Naive B cell (primary cell): ENCODE data around the gene FHAD1. TPM values are rescaled to one million over a fixed set of nuclear protein-coding genes. Genes with fewer than 3 reads are reported as not detected.

ENCODE experiments used
- ATAC-seq, 2 donors: fragments of 150-1000 bp; cut with Tn5 transposase; 2 replicates each; pipeline ENCODE4 v1.10.0; 2021; ENCODE audit warnings: low read depth in 2 of 2, mild to moderate bottlenecking in 2 of 2, moderate library complexity in 2 of 2
- DNase-seq: peaks from one replicate; pipeline ENCODE4 v3.0.0; 2022
- H3K27ac Mint-ChIP-seq, 6 donors: one replicate each; pipeline ENCODE4 v1.8.0; 2020 to 2022; ENCODE audit warnings: mild to moderate bottlenecking in 6 of 6, mixed read lengths in 6 of 6, moderate library complexity in 5 of 6, inconsistent platforms in 2 of 6
- H3K27me3 Mint-ChIP-seq, 3 donors: one replicate each; pipeline ENCODE4 v1.8.0; 2021 to 2022; ENCODE audit warnings: mixed read lengths in 3 of 3, mild to moderate bottlenecking in 1 of 3
- H3K36me3 Mint-ChIP-seq, 2 donors: one replicate each; pipeline ENCODE4 v1.8.0; 2020 to 2022; ENCODE audit warnings: mixed read lengths in 2 of 2, inconsistent platforms in 1 of 2, mild to moderate bottlenecking in 1 of 2
- H3K4me1 Mint-ChIP-seq, 3 donors: one replicate each; pipeline ENCODE4 v1.8.0; 2020 to 2022; ENCODE audit warnings: mixed read lengths in 3 of 3, inconsistent platforms in 1 of 3, mild to moderate bottlenecking in 1 of 3, moderate library complexity in 1 of 3
- H3K4me3 Mint-ChIP-seq, 8 donors: one replicate each; pipeline ENCODE4 v1.8.0; 2020 to 2022; ENCODE audit warnings: mild to moderate bottlenecking in 8 of 8, mixed read lengths in 8 of 8, moderate library complexity in 8 of 8, inconsistent platforms in 2 of 8
- H3K9me3 Mint-ChIP-seq, 7 donors: one replicate each; pipeline ENCODE4 v1.8.0; 2020 to 2022; ENCODE audit warnings: mixed read lengths in 7 of 7, mild to moderate bottlenecking in 5 of 7, inconsistent platforms in 2 of 7, moderate library complexity in 1 of 7
- polyA plus RNA-seq, 6 donors: library from polyadenylated mRNA; unstranded; fragments of 300-500 nt; fragmentation: Illumina TruSeq; gene quantifications; one replicate each; pipeline ENCODE4 v1.2.3, GENCODE V29; 2021; ENCODE audit warnings: low read depth in 6 of 6

FHAD1 gene
- polyA plus RNA-seq: not detected

GRCh38 chr1:15246960-15247614 lies at the start of gene FHAD1:
FHAD1 (plus strand) TSS chr1:15247223; CDS start chr1:15251785, 4,562 bp downstream.
- Mint-ChIP-seq H3K9me3 (peaks cover 6 to 23% (median 10%) of the 10 kb centered on the region in 7 donors), H3K4me3 (peak within 1 kb of the TSS in 7 of 8 donors; percentile 16 to 88 (median 74)), H3K27ac (peak within 1 kb of the TSS in 2 of 6 donors; percentile 53 to 67), H3K4me1 (peaks cover 8 to 14% (median 8%) of the 10 kb centered on the region in 3 donors), H3K27me3 (peaks cover 55 to 75% (median 72%) of the 10 kb centered on the region in 3 donors), H3K36me3 (peaks cover 8 to 24% of the 10 kb centered on the region in 2 donors)
- peak; percentile 44 to 58 for ATAC-seq
- DNase-seq: no peak

DNA sequence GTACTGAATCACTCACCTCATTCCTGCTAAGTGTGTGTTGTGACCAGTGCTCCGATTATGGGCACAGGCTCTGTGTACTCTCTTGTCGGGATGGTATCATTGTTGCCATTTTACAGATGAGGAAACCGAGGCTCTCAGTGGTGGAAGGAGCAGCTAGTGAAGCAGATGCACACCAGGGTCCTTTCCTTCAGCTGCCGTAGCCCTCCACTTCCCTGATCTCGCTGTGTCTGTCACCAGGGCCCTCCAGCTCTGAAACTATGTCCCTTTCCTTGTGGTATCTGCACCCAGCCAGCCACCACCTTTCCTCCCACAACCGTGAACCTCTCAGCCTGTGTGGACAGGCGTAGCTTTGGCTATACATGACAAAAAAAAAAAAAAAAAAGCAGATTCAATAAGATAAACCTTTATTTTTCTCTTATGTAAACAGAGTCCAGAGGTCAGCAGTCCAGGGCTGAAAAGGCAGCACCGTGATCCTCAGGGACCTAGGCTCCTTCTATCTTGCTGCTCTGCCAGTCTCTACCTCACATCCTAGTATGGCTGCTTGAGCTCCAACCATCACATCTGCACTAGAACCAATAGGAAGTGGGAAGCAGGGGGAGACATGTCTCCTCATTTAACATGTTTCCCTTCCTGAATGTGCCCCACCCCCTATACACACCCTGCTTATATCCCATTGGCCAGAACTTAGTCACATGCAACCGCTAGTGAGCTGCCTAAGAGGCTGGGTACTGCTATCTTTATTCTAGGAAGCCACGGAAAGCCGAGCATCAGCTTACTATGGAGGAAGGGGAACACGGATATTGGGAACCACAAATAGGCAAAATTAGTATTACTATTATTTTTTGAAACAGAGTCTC lies 49.2 kb upstream of the FHAD1 start:
- Mint-ChIP-seq H3K9me3 (no peaks in the 10 kb centered on the region), H3K36me3 (no peaks in the 10 kb centered on the region), H3K4me1 (no peaks in the 10 kb centered on the region), H3K27me3 (peaks cover 4 to 15% (median 8%) of the 10 kb centered on the region in 3 donors), H3K27ac (peak overlapping the region in 1 of 6 donors; percentile 16), H3K4me3 (no peak overlapping the region)
- ATAC-seq: no peak
- no peak for DNase-seq

- no peak for DNase-seq
- no peak overlapping the region for H3K27ac Mint-ChIP-seq
- H3K4me3 Mint-ChIP-seq: no peak overlapping the region
- H3K27me3 Mint-ChIP-seq: peaks cover 4 to 12% (median 8%) of the 10 kb centered on the region in 3 donors
- no peaks in the 10 kb centered on the region for H3K9me3 Mint-ChIP-seq
- no peaks in the 10 kb centered on the region for H3K4me1 Mint-ChIP-seq
- ATAC-seq: no peak
- no peaks in the 10 kb centered on the region for H3K36me3 Mint-ChIP-seq
Measured at GRCh38 chr1:15198684-15199083, 48.3 kb upstream of the FHAD1 start.

DNA sequence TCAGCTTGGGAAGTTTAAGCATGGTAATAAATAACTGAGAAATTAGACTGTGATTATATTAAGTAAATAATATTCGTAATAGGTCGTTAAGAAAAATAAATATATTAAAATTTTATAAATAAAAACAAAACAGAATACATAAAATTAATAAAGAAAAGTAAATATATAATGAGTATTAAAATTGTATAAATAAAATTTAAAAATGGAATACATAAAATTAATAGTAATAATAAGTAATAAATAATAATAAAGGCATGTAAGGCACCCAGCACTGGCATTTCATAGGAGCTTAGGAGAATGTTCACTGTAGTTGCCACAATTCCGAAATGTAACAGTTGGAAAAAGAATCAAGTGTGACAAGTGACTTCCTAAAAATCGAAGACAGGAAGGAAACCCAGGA lies 45.8 kb upstream of the FHAD1 start:
- Mint-ChIP-seq H3K27me3 (peaks cover 0 to 18% (median 6%) of the 10 kb centered on the region in 3 donors), H3K9me3 (no peaks in the 10 kb centered on the region), H3K36me3 (no peaks in the 10 kb centered on the region), H3K4me3 (no peak overlapping the region), H3K4me1 (no peaks in the 10 kb centered on the region), H3K27ac (no peak overlapping the region)
- no peak for ATAC-seq
- DNase-seq: no peak

- Mint-ChIP-seq H3K36me3 (no peaks in the 10 kb centered on the region), H3K9me3 (no peaks in the 10 kb centered on the region), H3K4me3 (no peak overlapping the region), H3K27me3 (peaks cover 0 to 18% (median 3%) of the 10 kb centered on the region in 3 donors), H3K4me1 (no peaks in the 10 kb centered on the region), H3K27ac (no peak overlapping the region)
- DNase-seq (no peak), ATAC-seq (no peak)
Measured at GRCh38 chr1:15201849-15202551, 45.0 kb upstream of the FHAD1 start.

GRCh38 chr1:15204931-15205330 lies 42.1 kb upstream of the FHAD1 start:
- Mint-ChIP-seq H3K36me3 (no peaks in the 10 kb centered on the region), H3K4me3 (no peak overlapping the region), H3K27ac (no peak overlapping the region), H3K9me3 (no peaks in the 10 kb centered on the region), H3K4me1 (no peaks in the 10 kb centered on the region), H3K27me3 (peaks cover 3 to 26% (median 25%) of the 10 kb centered on the region in 3 donors)
- ATAC-seq: no peak
- no peak for DNase-seq

DNA sequence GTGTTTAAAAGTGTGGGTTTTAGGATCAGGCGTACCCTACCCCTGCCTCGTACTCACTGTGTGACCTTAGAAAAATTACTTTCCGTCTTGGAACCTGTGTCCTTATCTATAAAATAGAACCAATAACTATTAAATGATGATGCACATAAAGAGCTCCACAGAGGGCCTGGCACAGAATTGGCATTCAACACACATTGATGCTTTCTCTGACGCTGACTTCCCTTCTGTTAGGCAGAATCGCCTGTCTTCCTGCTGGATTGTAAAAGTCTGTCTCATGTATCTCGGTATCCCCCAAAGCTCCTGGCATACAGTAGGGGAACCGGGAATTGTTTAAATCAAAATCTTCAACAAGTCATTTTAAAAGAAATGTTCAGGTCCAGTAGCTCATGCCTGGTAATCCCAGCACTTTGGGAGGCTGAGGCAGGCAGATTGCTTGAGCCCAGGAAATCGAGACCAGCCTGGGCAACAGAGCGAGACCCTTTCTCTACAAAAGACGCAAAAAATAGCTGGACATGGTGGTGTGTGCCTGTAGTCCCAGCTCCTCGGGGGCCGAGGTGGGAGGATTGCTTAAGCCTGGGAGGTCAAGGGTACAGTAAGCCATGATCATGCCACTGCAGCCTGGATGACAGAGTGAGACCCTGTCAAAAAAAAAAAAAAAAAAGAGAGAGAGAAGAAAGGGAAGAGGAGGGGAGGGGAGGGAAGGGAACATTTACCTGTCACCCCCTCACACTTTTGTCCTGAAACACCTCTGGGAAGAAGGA lies 41.3 kb upstream of the FHAD1 start:
- no peaks in the 10 kb centered on the region for H3K9me3 Mint-ChIP-seq
- no peaks in the 10 kb centered on the region for H3K4me1 Mint-ChIP-seq
- H3K36me3 Mint-ChIP-seq: no peaks in the 10 kb centered on the region
- no peak overlapping the region for H3K27ac Mint-ChIP-seq
- peaks cover 11 to 28% (median 24%) of the 10 kb centered on the region in 3 donors for H3K27me3 Mint-ChIP-seq
- peak overlapping the region in 1 of 8 donors; percentile 77 for H3K4me3 Mint-ChIP-seq
- ATAC-seq (no peak), DNase-seq (no peak)

- Mint-ChIP-seq H3K36me3 (no peaks in the 10 kb centered on the region), H3K9me3 (no peaks in the 10 kb centered on the region), H3K27me3 (peaks cover 16 to 28% (median 24%) of the 10 kb centered on the region in 3 donors), H3K27ac (no peak overlapping the region), H3K4me1 (no peaks in the 10 kb centered on the region), H3K4me3 (no peak overlapping the region)
- DNase-seq (no peak), ATAC-seq (no peak)
Measured at GRCh38 chr1:15206418-15207030, 40.5 kb upstream of the FHAD1 start.

DNA sequence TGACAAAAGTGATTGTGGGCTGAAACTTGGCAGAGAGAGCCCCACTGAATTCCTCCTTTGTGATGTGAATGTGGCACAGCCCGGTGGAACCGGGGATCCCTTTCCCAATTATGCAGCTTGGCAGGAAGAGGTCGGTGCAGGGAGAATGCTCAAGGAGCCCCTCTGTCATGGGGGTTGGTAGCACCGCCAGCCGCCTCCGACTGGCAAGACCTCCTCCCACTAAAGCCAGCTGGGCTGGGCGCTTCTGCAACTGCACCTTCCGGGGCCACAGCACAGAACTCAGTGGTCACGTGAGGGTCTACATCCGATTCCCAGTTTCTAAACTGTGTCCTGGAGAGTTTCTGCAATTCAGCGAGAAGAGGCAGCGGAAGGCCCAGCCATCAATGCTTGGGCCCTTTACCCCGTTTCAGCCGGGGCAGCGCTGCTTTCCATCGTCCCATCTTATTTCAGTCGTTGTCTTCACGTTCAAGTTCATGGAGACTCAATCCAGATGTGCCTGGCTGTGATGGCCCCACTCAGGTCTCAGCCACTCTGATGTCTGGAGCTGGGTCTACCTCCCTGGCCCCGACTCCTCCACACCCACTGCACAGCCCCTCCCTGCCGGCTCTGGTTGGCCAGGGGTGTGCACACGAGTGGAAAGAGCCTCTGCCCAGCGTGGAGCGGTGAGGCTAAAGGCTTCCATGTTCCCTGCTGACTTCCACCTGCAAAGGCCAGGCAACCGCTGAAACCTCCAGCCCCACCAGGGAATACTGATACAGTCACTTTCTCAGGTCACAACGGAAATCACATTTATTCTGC lies 39.8 kb upstream of the FHAD1 start:
- Mint-ChIP-seq H3K36me3 (no peaks in the 10 kb centered on the region), H3K4me3 (no peak overlapping the region), H3K27me3 (peaks cover 16 to 29% (median 24%) of the 10 kb centered on the region in 3 donors), H3K9me3 (no peaks in the 10 kb centered on the region), H3K27ac (no peak overlapping the region), H3K4me1 (no peaks in the 10 kb centered on the region)
- no peak for DNase-seq
- no peak for ATAC-seq

GRCh38 chr1:15207829-15208429 lies 39.1 kb upstream of the FHAD1 start:
- ATAC-seq: no peak
- H3K27ac Mint-ChIP-seq: no peak overlapping the region
- no peak for DNase-seq
- H3K9me3 Mint-ChIP-seq: no peaks in the 10 kb centered on the region
- H3K27me3 Mint-ChIP-seq: peaks cover 22 to 36% (median 30%) of the 10 kb centered on the region in 3 donors
- H3K4me1 Mint-ChIP-seq: no peaks in the 10 kb centered on the region
- H3K4me3 Mint-ChIP-seq: no peak overlapping the region
- no peaks in the 10 kb centered on the region for H3K36me3 Mint-ChIP-seq

DNA sequence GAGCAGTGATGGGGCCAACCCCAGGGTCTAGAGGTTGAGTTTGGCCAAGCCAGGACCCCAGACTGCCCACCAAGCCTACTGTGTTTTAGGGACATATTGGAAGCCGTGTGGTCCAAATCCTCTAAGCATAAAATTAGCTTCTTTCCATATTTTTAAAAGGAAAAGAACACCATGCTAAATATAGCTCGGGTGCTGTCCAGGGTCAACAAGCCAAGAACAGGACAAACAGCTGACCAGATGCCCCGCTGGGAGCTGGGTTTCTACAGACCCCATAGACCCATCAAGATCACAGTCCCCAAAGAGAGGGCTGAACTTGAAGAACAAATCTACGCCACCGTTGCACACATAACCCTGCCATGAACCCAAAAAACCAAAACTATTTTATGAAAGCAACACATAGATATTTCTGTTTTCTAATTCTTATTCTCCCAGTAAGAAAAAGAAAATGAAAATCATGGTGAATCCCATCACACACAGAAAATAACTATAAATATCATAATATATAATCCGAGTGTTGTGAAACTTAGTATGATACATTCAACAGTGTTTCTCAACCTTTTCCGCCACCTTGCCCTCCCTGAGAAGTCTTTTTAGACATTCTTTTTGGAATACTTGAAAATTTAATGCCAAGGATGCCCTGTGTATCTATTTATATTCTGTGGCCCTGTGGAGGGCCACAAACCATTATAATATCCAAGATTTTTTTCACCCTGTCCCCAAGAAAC lies 36.2 kb upstream of the FHAD1 start:
- H3K4me3 Mint-ChIP-seq: no peak overlapping the region

More for the DNA sequence above, 36.2 kb upstream of the FHAD1 start:
- H3K4me1 Mint-ChIP-seq: no peaks in the 10 kb centered on the region
- H3K36me3 Mint-ChIP-seq: no peaks in the 10 kb centered on the region
- H3K9me3 Mint-ChIP-seq: no peaks in the 10 kb centered on the region
- H3K27me3 Mint-ChIP-seq: peaks cover 20 to 37% (median 29%) of the 10 kb centered on the region in 3 donors
- ATAC-seq: no peak
- no peak for DNase-seq
- no peak overlapping the region for H3K27ac Mint-ChIP-seq
